A673 (cell line): Measurements from ENCODE around the gene CMPK2.

Source experiments
- EZH2 ChIP-seq: fragments of 200-600 bp; sonication (generic); IDR thresholded peaks from 2 replicates; pipeline ENCODE4 v1.6.1; 2017; ENCODE audit warnings: borderline replicate concordance, low read depth, mild to moderate bottlenecking, mixed read lengths, antibody characterized with exemption, low read length; ENCODE audit not compliant: poor library complexity, severe bottlenecking
- TF ChIP-seq, protein P1 (sequence below): fragments of 300-800, 200-600 bp; sonication (generic); conservative IDR thresholded peaks from 2 replicates; pipeline ENCODE4 v1.5.1; 2017; ENCODE audit warnings: low read depth, mild to moderate bottlenecking, antibody characterized with exemption, low read length, moderate library complexity, mixed read lengths

DNA sequence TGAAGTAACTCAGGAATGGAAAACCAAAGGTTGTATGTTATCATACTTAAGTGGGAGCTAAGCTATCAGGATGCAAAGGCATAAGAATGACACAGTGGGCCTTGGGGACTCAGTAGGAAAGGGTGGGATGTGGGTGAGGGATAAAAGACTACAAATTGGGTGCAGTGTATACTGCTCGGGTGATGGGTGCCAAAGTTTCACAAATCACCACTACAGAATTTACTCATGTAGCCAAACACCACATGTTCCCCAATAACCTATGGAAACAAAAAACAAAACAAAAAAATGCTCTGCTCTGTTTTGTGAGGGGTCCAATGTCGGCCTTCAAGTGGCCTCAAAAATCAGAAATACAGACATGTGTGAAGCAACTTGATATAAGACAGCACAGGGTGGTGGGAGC, 42.6 kb upstream of the CMPK2 start:
- TF ChIP-seq, protein P1, sequence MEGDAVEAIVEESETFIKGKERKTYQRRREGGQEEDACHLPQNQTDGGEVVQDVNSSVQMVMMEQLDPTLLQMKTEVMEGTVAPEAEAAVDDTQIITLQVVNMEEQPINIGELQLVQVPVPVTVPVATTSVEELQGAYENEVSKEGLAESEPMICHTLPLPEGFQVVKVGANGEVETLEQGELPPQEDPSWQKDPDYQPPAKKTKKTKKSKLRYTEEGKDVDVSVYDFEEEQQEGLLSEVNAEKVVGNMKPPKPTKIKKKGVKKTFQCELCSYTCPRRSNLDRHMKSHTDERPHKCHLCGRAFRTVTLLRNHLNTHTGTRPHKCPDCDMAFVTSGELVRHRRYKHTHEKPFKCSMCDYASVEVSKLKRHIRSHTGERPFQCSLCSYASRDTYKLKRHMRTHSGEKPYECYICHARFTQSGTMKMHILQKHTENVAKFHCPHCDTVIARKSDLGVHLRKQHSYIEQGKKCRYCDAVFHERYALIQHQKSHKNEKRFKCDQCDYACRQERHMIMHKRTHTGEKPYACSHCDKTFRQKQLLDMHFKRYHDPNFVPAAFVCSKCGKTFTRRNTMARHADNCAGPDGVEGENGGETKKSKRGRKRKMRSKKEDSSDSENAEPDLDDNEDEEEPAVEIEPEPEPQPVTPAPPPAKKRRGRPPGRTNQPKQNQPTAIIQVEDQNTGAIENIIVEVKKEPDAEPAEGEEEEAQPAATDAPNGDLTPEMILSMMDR: no peak
- no peak for TF ChIP-seq EZH2
